GM12878 (cell line): Measurements from ENCODE around the gene GHDC.

Experiments used
- CTCF ChIP-seq, 3 experiments: IDR thresholded peaks in 2 of 3; conservative IDR thresholded peaks in 1 of 3; 2 replicates each; pipeline ENCODE4 v1.5.1; 2011; ENCODE audit warnings: low read depth in 3 of 3, low read length in 3 of 3, mild to moderate bottlenecking in 3 of 3, control low read depth in 2 of 3, moderate library complexity in 2 of 3, inconsistent platforms in 1 of 3, mixed read lengths in 1 of 3; ENCODE audit not compliant: control insufficient read depth in 2 of 3, insufficient read depth in 1 of 3; ENCODE audit errors: extremely low read depth in 1 of 3
- GABPA ChIP-seq: IDR thresholded peaks from 2 replicates; pipeline ENCODE4 v1.6.1; 2014; ENCODE audit warnings: antibody characterized with exemption, low read depth, mild to moderate bottlenecking, inconsistent platforms
- POLR2AphosphoS5 ChIP-seq: IDR thresholded peaks from 2 replicates; pipeline ENCODE4 v1.6.1; 2011; ENCODE audit warnings: mild to moderate bottlenecking, low read length, inconsistent platforms
- RAD21 ChIP-seq: IDR thresholded peaks from 2 replicates; pipeline ENCODE4 v1.6.1; 2011; ENCODE audit warnings: mild to moderate bottlenecking, low read depth, low read length, moderate library complexity; ENCODE audit not compliant: insufficient read depth
- SIN3A ChIP-seq: IDR thresholded peaks from 2 replicates; pipeline ENCODE4 v1.6.1; 2012; ENCODE audit warnings: low read depth, low read length, improper control_type of control experiment
- SPI1 ChIP-seq: IDR thresholded peaks from 2 replicates; pipeline ENCODE4 v1.6.1; 2011; ENCODE audit warnings: low read depth, mild to moderate bottlenecking, low read length, moderate library complexity, borderline replicate concordance; ENCODE audit not compliant: insufficient read depth
- YY1 ChIP-seq: IDR thresholded peaks from 2 replicates; pipeline ENCODE4 v1.6.1; 2011; ENCODE audit warnings: low read depth, mild to moderate bottlenecking, low read length

DNA sequence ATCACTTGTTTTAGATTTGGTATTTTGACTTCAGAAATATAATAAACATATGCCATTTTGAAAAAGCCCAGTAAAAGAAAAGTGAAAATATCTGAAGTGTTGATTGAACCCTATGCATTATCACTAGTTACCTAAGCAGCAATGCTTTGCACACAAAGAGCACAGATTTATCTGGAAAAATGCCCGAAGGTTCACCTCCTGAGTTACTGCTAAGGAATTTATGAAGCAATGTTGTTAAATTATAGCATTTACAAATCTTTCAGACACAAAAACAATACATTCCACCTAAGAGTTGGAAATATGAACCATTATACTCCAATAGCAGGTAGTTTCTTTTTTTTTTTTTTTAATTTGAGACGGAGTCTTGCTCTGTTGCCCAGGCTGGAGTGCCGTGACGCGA lies 38.9 kb upstream of the GHDC start:
- TF ChIP-seq SIN3A (no peak), SPI1 (no peak), POLR2AphosphoS5 (no peak), RAD21 (no peak), YY1 (no peak), GABPA (no peak), CTCF (IDR thresholded peaks at IDR 0.05 in 2 of 3, conservative IDR thresholded peaks at IDR 0.05 in 1 of 3; ENCODE audit: control insufficient read depth in 2 of 3, extremely low read depth in 1 of 3, insufficient read depth in 1 of 3, low read depth in 3 of 3, low read length in 3 of 3) (no peak)
